Urothelium cell line (cell line): ENCODE data around the gene RAD51B.

Source experiments
- DNase-seq: peaks from one replicate; pipeline ENCODE4 v3.0.0; 2011; ENCODE audit warnings: low spot score, mixed read lengths
- FAIRE-seq: peaks from 2 replicates; lab custom pipeline; 2011; peaks lifted over from hg19 to GRCh38; lab: Jason Lieb, UNC

Gene RAD51B

GRCh38 chr14:68604822-68605221 lies 785.2 kb downstream of the RAD51B start:
- DNase-seq, result no peak
- FAIRE-seq, result no peak

GRCh38 chr14:68606176-68606575 lies 786.6 kb downstream of the RAD51B start:
- DNase-seq, result no peak
- FAIRE-seq, result no peak

GRCh38 chr14:68606644-68607043 lies 787.1 kb downstream of the RAD51B start:
- FAIRE-seq (peak; percentile 92), DNase-seq (no peak)

- peak; percentile 27 for FAIRE-seq
Observed at GRCh38 chr14:68607081-68607866, 787.7 kb downstream of the RAD51B start.

GRCh38 chr14:68607867-68608573 lies 788.4 kb downstream of the RAD51B start:
- FAIRE-seq (no peak), DNase-seq (no peak)

More at GRCh38 chr14:68607081-68607866, 787.7 kb downstream of the RAD51B start:
- DNase-seq, result peak; percentile 64

- DNase-seq, result no peak
- FAIRE-seq, result no peak
Observed at GRCh38 chr14:68608574-68608962, 789.0 kb downstream of the RAD51B start.

- FAIRE-seq (no peak), DNase-seq (no peak)
Observed at GRCh38 chr14:68609012-68609411, 789.4 kb downstream of the RAD51B start.

- DNase-seq (no peak), FAIRE-seq (peak; percentile 82)
Observed at GRCh38 chr14:68610251-68610793, 790.7 kb downstream of the RAD51B start.

GRCh38 chr14:68611599-68611998 lies 792.0 kb downstream of the RAD51B start:
- DNase-seq, result no peak
- peak; percentile 44 for FAIRE-seq

- FAIRE-seq (no peak), DNase-seq (no peak)
Observed at GRCh38 chr14:68612049-68612448, 792.5 kb downstream of the RAD51B start.

- no peak for DNase-seq
- no peak for FAIRE-seq
Observed at GRCh38 chr14:68616221-68616902, 796.8 kb downstream of the RAD51B start.

GRCh38 chr14:68619790-68620574 lies 800.4 kb downstream of the RAD51B start:
- FAIRE-seq, result no peak
- no peak for DNase-seq

GRCh38 chr14:68621400-68622365 lies 802.1 kb downstream of the RAD51B start:
- FAIRE-seq, result no peak
- no peak for DNase-seq

GRCh38 chr14:68622856-68623255 lies 803.3 kb downstream of the RAD51B start:
- DNase-seq, result no peak
- FAIRE-seq, result no peak

GRCh38 chr14:68623307-68623706 lies 803.7 kb downstream of the RAD51B start:
- DNase-seq (no peak), FAIRE-seq (no peak)

- no peak for FAIRE-seq
- no peak for DNase-seq
Observed at GRCh38 chr14:68623826-68624225, 804.2 kb downstream of the RAD51B start.

- FAIRE-seq, result no peak
- DNase-seq, result no peak
Observed at GRCh38 chr14:68624541-68625220, 805.1 kb downstream of the RAD51B start.

GRCh38 chr14:68625366-68626090 lies 805.9 kb downstream of the RAD51B start:
- FAIRE-seq (peak; percentile 77), DNase-seq (no peak)
